H1 (cell line): ENCODE measurements around the gene MIER1. TPM values are rescaled to one million over a fixed set of nuclear protein-coding genes. Genes with fewer than 3 reads are reported as not detected.

Source experiments
- CTCF ChIA-PET: fragments of 300-600 bp; sonication (Branson Sonifier 250); formaldehyde crosslinking; loops from one replicate; lab custom pipeline; 2021; ENCODE audit not compliant: partially characterized antibody; lab: Charles Lee
- POLR2A ChIA-PET: fragments of 300-600 bp; sonication (Branson Sonifier 250); formaldehyde crosslinking; loops from one replicate; lab custom pipeline; 2021; ENCODE audit warnings: inconsistent platforms; ENCODE audit not compliant: partially characterized antibody; lab: Charles Lee
- DNase-seq, 2 experiments: peaks; one replicate each; pipeline versions ENCODE4 v3.0.0 to v3.0.0-alpha.2; 2010 to 2022; ENCODE audit warnings: low spot score in 2 of 2, low read depth in 1 of 2, mixed read lengths in 1 of 2
- FAIRE-seq: peaks from 2 replicates; lab custom pipeline; 2011; peaks lifted over from hg19 to GRCh38; lab: Jason Lieb, UNC
- H2AFZ ChIP-seq: 2 replicates; pipeline ENCODE4 v1.8.1; 2012; ENCODE audit warnings: low read length, inconsistent platforms
- H2AK5ac ChIP-seq: 2 replicates; pipeline ENCODE4 v1.6.1; 2013; ENCODE audit warnings: low read depth, low read length
- H2BK120ac ChIP-seq: replicated peaks from 2 replicates; pipeline ENCODE3; 2013; ENCODE audit warnings: low read depth, low read length, inconsistent platforms
- H2BK12ac ChIP-seq: 2 replicates; pipeline ENCODE4 v1.6.1; 2013; ENCODE audit warnings: low read depth, low read length
- H2BK15ac ChIP-seq: 2 replicates; pipeline ENCODE4 v1.6.1; 2013; ENCODE audit warnings: low read length
- H2BK20ac ChIP-seq: 2 replicates; pipeline ENCODE4 v1.6.1; 2013; ENCODE audit warnings: low read length
- H2BK5ac ChIP-seq: 2 replicates; pipeline ENCODE4 v1.6.1; 2013; ENCODE audit warnings: low read depth, low read length
- H3K14ac ChIP-seq: 2 replicates; pipeline ENCODE4 v1.6.1; 2013; ENCODE audit warnings: inconsistent platforms; ENCODE audit not compliant: insufficient read length
- H3K18ac ChIP-seq: 2 replicates; pipeline ENCODE4 v1.6.1; 2013; ENCODE audit warnings: low read length; ENCODE audit errors: extremely low read depth
- H3K23ac ChIP-seq: 2 replicates; pipeline ENCODE4 v1.6.1; 2013; ENCODE audit warnings: inconsistent platforms; ENCODE audit not compliant: insufficient read length
- H3K23me2 ChIP-seq: 2 replicates; pipeline ENCODE4 v1.6.1; 2013; ENCODE audit warnings: low read depth, low read length
- H3K27ac ChIP-seq: 2 replicates; pipeline ENCODE4 v1.6.1; 2011; ENCODE audit warnings: low read depth, low read length, inconsistent platforms
- H3K27me3 ChIP-seq, 4 experiments: replicated peaks in 1 of 4; 1 replicate in 1 of 4; 2 replicates in 3 of 4; pipeline versions ENCODE4 v1.6.1 to v1.8.1; 2011 to 2013; ENCODE audit warnings: low read length in 3 of 4, mild to moderate bottlenecking in 3 of 4, inconsistent platforms in 2 of 4, mixed read lengths in 2 of 4, moderate library complexity in 1 of 4; ENCODE audit not compliant: control insufficient read depth in 3 of 4, insufficient read depth in 3 of 4; ENCODE audit errors: extremely low read depth in 1 of 4
- H3K36me3 ChIP-seq, 4 experiments: 2 replicates each; pipeline versions ENCODE4 v1.6.1 to v1.8.1; 2011 to 2013; ENCODE audit warnings: mild to moderate bottlenecking in 4 of 4, low read length in 3 of 4, moderate library complexity in 2 of 4, control low read depth in 1 of 4, inconsistent platforms in 1 of 4; ENCODE audit not compliant: insufficient read depth in 4 of 4, control insufficient read depth in 2 of 4
- H3K4ac ChIP-seq: replicated peaks from 2 replicates; pipeline ENCODE3; 2013; ENCODE audit warnings: low read length, low read depth, mixed read lengths, inconsistent platforms; ENCODE audit not compliant: insufficient read length
- H3K4me1 ChIP-seq, 4 experiments: replicated peaks in 1 of 4; 1 replicate in 1 of 4; 2 replicates in 3 of 4; pipeline versions ENCODE4 v1.6.1 to v1.8.1; 2011 to 2013; ENCODE audit warnings: low read length in 3 of 4, inconsistent platforms in 2 of 4, mixed read lengths in 1 of 4; ENCODE audit not compliant: insufficient read depth in 4 of 4, control insufficient read depth in 3 of 4
- H3K4me2 ChIP-seq, 2 experiments: 2 replicates each; pipeline versions ENCODE4 v1.6.1 to v1.8.1; 2011 to 2013; ENCODE audit warnings: low read depth in 2 of 2, low read length in 2 of 2, control low read depth in 1 of 2, inconsistent platforms in 1 of 2, mild to moderate bottlenecking in 1 of 2; ENCODE audit not compliant: insufficient read depth in 1 of 2
- H3K4me3 ChIP-seq, 4 experiments: fragments of 200-600, 300-600 bp in 1 of 4; sonication (generic), shearing (Covaris generic), sonication (Bioruptor Twin) in 1 of 4; 2 replicates each; pipeline versions ENCODE4 v1.5.1 to v1.8.1; 2011 to 2016; ENCODE audit warnings: low read length in 4 of 4, low read depth in 3 of 4, control low read depth in 2 of 4, inconsistent platforms in 2 of 4, mild to moderate bottlenecking in 2 of 4, mixed read lengths in 1 of 4, moderate library complexity in 1 of 4; ENCODE audit not compliant: insufficient read depth in 2 of 4; ENCODE audit errors: extremely low read depth in 1 of 4
- H3K56ac ChIP-seq: replicated peaks from 2 replicates; pipeline ENCODE3; 2013; ENCODE audit warnings: low read depth, mild to moderate bottlenecking, mixed read lengths, low read length, inconsistent platforms; ENCODE audit not compliant: insufficient read length
- H3K79me1 ChIP-seq: 2 replicates; pipeline ENCODE4 v1.6.1; 2013; ENCODE audit warnings: low read depth, low read length, control low read depth
- H3K79me2 ChIP-seq, 2 experiments: 2 replicates each; pipeline versions ENCODE4 v1.6.1 to v1.8.1; 2012 to 2013; ENCODE audit warnings: low read length in 2 of 2, mild to moderate bottlenecking in 2 of 2, inconsistent platforms in 1 of 2; ENCODE audit not compliant: insufficient read depth in 2 of 2, control insufficient read depth in 1 of 2
- H3K9ac ChIP-seq, 4 experiments: replicated peaks in 1 of 4; 1 replicate in 1 of 4; 2 replicates in 3 of 4; pipeline versions ENCODE4 v1.6.1 to v1.8.1; 2011 to 2013; ENCODE audit warnings: low read depth in 3 of 4, low read length in 3 of 4, control low read depth in 2 of 4, mild to moderate bottlenecking in 2 of 4, moderate library complexity in 2 of 4, inconsistent platforms in 1 of 4; ENCODE audit errors: extremely low read depth in 1 of 4
- H3K9me3 ChIP-seq, 2 experiments: 2 replicates each; pipeline versions ENCODE4 v1.6.1 to v1.8.1; 2012 to 2013; ENCODE audit warnings: mild to moderate bottlenecking in 2 of 2, moderate library complexity in 2 of 2, control low read depth in 1 of 2, inconsistent platforms in 1 of 2, low read depth in 1 of 2, low read length in 1 of 2, mixed read lengths in 1 of 2; ENCODE audit not compliant: insufficient read depth in 2 of 2
- H4K20me1 ChIP-seq, 2 experiments: replicated peaks in 1 of 2; 2 replicates each; pipeline versions ENCODE3 to v1.8.1; 2011 to 2013; ENCODE audit warnings: inconsistent platforms in 2 of 2, low read length in 2 of 2, mild to moderate bottlenecking in 1 of 2; ENCODE audit not compliant: insufficient read depth in 2 of 2, control insufficient read depth in 1 of 2
- H4K5ac ChIP-seq: 2 replicates; pipeline ENCODE4 v1.6.1; 2013; ENCODE audit warnings: low read length, low read depth, mixed read lengths, inconsistent platforms; ENCODE audit not compliant: insufficient read length
- H4K8ac ChIP-seq: 2 replicates; pipeline ENCODE4 v1.8.0; 2013; ENCODE audit warnings: mild to moderate bottlenecking, moderate library complexity, low read length, inconsistent platforms; ENCODE audit not compliant: insufficient read depth; ENCODE audit errors: extremely low read depth
- H4K91ac ChIP-seq: replicated peaks from 2 replicates; pipeline ENCODE3; 2013; ENCODE audit warnings: low read length, mixed read lengths, inconsistent platforms; ENCODE audit not compliant: insufficient read length
- ATF2 ChIP-seq: IDR thresholded peaks from 2 replicates; pipeline ENCODE4 v1.6.1; 2012; ENCODE audit warnings: low read length, inconsistent platforms
- ATF3 ChIP-seq: IDR thresholded peaks from 2 replicates; pipeline ENCODE4 v1.6.1; 2011; ENCODE audit warnings: low read depth, mild to moderate bottlenecking, low read length; ENCODE audit not compliant: insufficient read depth
- EGR1 ChIP-seq: IDR thresholded peaks from 2 replicates; pipeline ENCODE4 v1.6.1; 2011; ENCODE audit warnings: low read depth, low read length, borderline replicate concordance
- JUN ChIP-seq: IDR thresholded peaks from 2 replicates; pipeline ENCODE4 v1.6.1; 2011; ENCODE audit warnings: low read depth, mild to moderate bottlenecking, improper control_type of control experiment, low read length
- KDM4A ChIP-seq: IDR thresholded peaks from one replicate; pipeline ENCODE4 v1.7.1; 2012; ENCODE audit warnings: low read depth, mild to moderate bottlenecking, moderate library complexity, low read length, inconsistent platforms; ENCODE audit not compliant: severe bottlenecking
- POLR2A ChIP-seq, 2 experiments: IDR thresholded peaks; 1 replicate in 1 of 2; 2 replicates in 1 of 2; pipeline ENCODE4 v1.6.1; 2011; ENCODE audit warnings: low read depth in 2 of 2, low read length in 2 of 2, mild to moderate bottlenecking in 2 of 2; ENCODE audit errors: control extremely low read depth in 1 of 2
- POU5F1 ChIP-seq: IDR thresholded peaks from 2 replicates; pipeline ENCODE4 v1.6.1; 2011; ENCODE audit warnings: low read depth, mild to moderate bottlenecking, low read length, moderate library complexity
- RNF2 ChIP-seq: fragments of 200-900, 300-1000 bp; sonication (generic); IDR thresholded peaks from 2 replicates; pipeline ENCODE4 v1.7.1; 2016; ENCODE audit warnings: borderline replicate concordance, low read depth, mild to moderate bottlenecking, antibody characterized with exemption, low read length; ENCODE audit not compliant: poor library complexity, severe bottlenecking; ENCODE audit errors: missing control alignments
- SP1 ChIP-seq: IDR thresholded peaks from 2 replicates; pipeline ENCODE4 v1.6.1; 2011; ENCODE audit warnings: low read depth, low read length
- SP2 ChIP-seq: IDR thresholded peaks from 2 replicates; pipeline ENCODE4 v1.6.1; 2012; ENCODE audit warnings: mild to moderate bottlenecking, low read length, inconsistent platforms
- SP4 ChIP-seq: IDR thresholded peaks from 2 replicates; pipeline ENCODE4 v1.6.1; 2012; ENCODE audit warnings: low read length, inconsistent platforms
- ZNF274 ChIP-seq: IDR thresholded peaks from 2 replicates; pipeline ENCODE4 v1.7.0; 2012; ENCODE audit warnings: low read length, borderline replicate concordance; ENCODE audit errors: extremely low read depth
- WGBS, 2 experiments: shearing (Covaris generic) in 1 of 2; methylation state at CpG; one replicate each; pipeline versions ENCODE4 v1.1.6 to v1.1.7; 2013 to 2015; ENCODE audit warnings: low lambda C conversion rate in 2 of 2, mixed read lengths in 2 of 2, inconsistent platforms in 1 of 2, low coverage in 1 of 2, missing lambda C conversion rate in 1 of 2; ENCODE audit not compliant: insufficient replicate concordance in 2 of 2, insufficient coverage in 1 of 2, insufficient read length in 1 of 2; ENCODE audit errors: extremely low coverage in 1 of 2, missing lambda C conversion rate in 1 of 2; 5-methylcytosine and 5-hydroxymethylcytosine counted together
- polyA plus RNA-seq, 7 experiments: library from polyadenylated mRNA; depleted of rRNA in 3 of 7; stranded (reverse) in 5 of 7; unstranded in 2 of 7; fragments of >200 nt in 5 of 7; fragments of 200-250 nt in 2 of 7; gene quantifications; 1 replicate in 5 of 7; 2 replicates in 1 of 7; 4 replicates in 1 of 7; pipeline versions ENCODE4 v1.2.1 to v1.2.3, GENCODE V29; 2011 to 2013; ENCODE audit warnings: missing spikeins in 2 of 7, mixed read lengths in 2 of 7
- total RNA-seq: library from RNA; stranded (reverse); fragmentation: NEBNext Ultra II Directional; extraction: Animal tissue kit (Norgen Biotek cat#: 25700); gene quantifications from 2 replicates; pipeline ENCODE4 v1.2.1, GENCODE V29; 2021

MIER1 gene
- total and polyA plus RNA-seq, 2 of the 8 experiments (the other 6 are each of a cell fraction or from before 2014, with no cell fraction given), result 5.2 to 33.5 TPM

GRCh38 chr1:66920543-66920942, 4.2 kb upstream of the MIER1 start:
- Histone ChIP-seq H2BK12ac (no peak overlapping the region), H4K5ac (no peak overlapping the region), H2AFZ (no peak overlapping the region), H3K4me1 (peaks cover 0 to 7% (median 0%) of the 10 kb centered on the region in 4 experiments; a peak in 3 of 7 replicates), H2BK5ac (no peak overlapping the region), H3K79me2 (peaks cover 3 to 27% of the 10 kb centered on the region in 2 experiments; a peak in 3 of 4 replicates), H3K9ac (no peak overlapping the region), H3K23ac (no peak overlapping the region), H2AK5ac (no peak overlapping the region), H3K27me3 (no peaks in the 10 kb centered on the region), H3K36me3 (no peaks in the 10 kb centered on the region; a peak in 1 of 8 replicates), H2BK20ac (no peak overlapping the region), H4K20me1 (peaks cover 0 to 1% of the 10 kb centered on the region in 2 experiments), H3K18ac (no peak overlapping the region), H3K56ac (no peak overlapping the region), H4K91ac (no peak overlapping the region), H3K27ac (no peak overlapping the region), H3K4me2 (no peak overlapping the region), H3K79me1 (0 out of 2 replicates have a peak, but pooled peaks cover 2% of the 10 kb centered on the region), H2BK15ac (no peak overlapping the region), H2BK120ac (no peak overlapping the region), H4K8ac (no peak overlapping the region), H3K4ac (no peak overlapping the region), H3K23me2 (peaks cover 3% of the 10 kb centered on the region; the same call in 1 of the 2 replicates), H3K14ac (no peak overlapping the region), H3K4me3 (no peak overlapping the region), H3K9me3 (no peaks in the 10 kb centered on the region)
- TF ChIP-seq POLR2A (IDR thresholded peaks at IDR 0.05; ENCODE audit: control extremely low read depth in 1 of 2, low read depth in 2 of 2, low read length in 2 of 2) (no peak), ATF3 (no peak), ATF2 (no peak), SP2 (no peak), KDM4A (no peak), SP1 (no peak), EGR1 (no peak), POU5F1 (no peak), SP4 (no peak), JUN (no peak), ZNF274 (no peak), RNF2 (no peak)
- DNase-seq, result no peak
- ChIA-PET POLR2A (interaction anchor here (1.1 to 1.7 kb wide), 2 partner anchors 9 to 10 kb away, joined by 3 to 4 read pairs; no protein-coding TSS in a partner anchor), CTCF (interaction anchor here (0.7 kb wide), 1 partner anchor 317 kb away, joined by 3 read pairs; no protein-coding TSS in a partner anchor)
- no peak for FAIRE-seq
- WGBS, 2 experiments, result 93% methylated on average over 2 of the region's 2 CpGs; no CpG with 5 or more reads in 1 of the 2 experiments
